ENCODE data around the gene SLC25A19. TPM values are rescaled to one million over a fixed set of nuclear protein-coding genes. Genes with fewer than 3 reads are reported as not detected.
A peak's percentile ranks its signal among the peaks of the same experiment; 100 is the strongest.

SLC25A19 gene
- 10 to 100 TPM in 3 of 4 donors, 1 to 10 TPM in 1; 6.1 to 18.7 (median 14.4) TPM for total RNA-seq

- H3K4me1 ChIP-seq, result peaks cover 8 to 9% of the 10 kb centered on the region in 2 donors
- intact Hi-C loops (cut with DNase I; ENCODE audit: low total_unique reads) (loop anchor here (1.0 to 2.0 kb wide), 2 partner anchors 18 to 116 kb away; partner anchors contain the start of genes GRB2 and MIF4GD), in situ Hi-C loops (cut with MboI; ENCODE audit: low sequenced_read_pairs in 4 of 4) (no loop called here)
- DNase-seq (peak; percentile 99), ATAC-seq (peak; percentile 95 to 98)
- H3K27me3 ChIP-seq, result no peaks in the 10 kb centered on the region
- peak within 1 kb of the TSS; percentile 84 to 92 (median 86) for H3K4me3 ChIP-seq
- peak within 1 kb of the TSS; percentile 88 to 96 (median 94) for H3K27ac ChIP-seq
- peak; percentile 93 to 98 for TF ChIP-seq POLR2A (IDR thresholded peaks at IDR 0.05)
- TF ChIP-seq, protein P1, sequence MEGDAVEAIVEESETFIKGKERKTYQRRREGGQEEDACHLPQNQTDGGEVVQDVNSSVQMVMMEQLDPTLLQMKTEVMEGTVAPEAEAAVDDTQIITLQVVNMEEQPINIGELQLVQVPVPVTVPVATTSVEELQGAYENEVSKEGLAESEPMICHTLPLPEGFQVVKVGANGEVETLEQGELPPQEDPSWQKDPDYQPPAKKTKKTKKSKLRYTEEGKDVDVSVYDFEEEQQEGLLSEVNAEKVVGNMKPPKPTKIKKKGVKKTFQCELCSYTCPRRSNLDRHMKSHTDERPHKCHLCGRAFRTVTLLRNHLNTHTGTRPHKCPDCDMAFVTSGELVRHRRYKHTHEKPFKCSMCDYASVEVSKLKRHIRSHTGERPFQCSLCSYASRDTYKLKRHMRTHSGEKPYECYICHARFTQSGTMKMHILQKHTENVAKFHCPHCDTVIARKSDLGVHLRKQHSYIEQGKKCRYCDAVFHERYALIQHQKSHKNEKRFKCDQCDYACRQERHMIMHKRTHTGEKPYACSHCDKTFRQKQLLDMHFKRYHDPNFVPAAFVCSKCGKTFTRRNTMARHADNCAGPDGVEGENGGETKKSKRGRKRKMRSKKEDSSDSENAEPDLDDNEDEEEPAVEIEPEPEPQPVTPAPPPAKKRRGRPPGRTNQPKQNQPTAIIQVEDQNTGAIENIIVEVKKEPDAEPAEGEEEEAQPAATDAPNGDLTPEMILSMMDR (IDR thresholded peaks at IDR 0.05 in 4 of 5, conservative IDR thresholded peaks at IDR 0.05 in 1 of 5), result no peak
- no peaks in the 10 kb centered on the region for H3K9me3 ChIP-seq
- peaks cover 0 to 13% of the 10 kb centered on the region in 2 donors for H3K36me3 ChIP-seq
Observed at GRCh38 chr17:75289115-75289831, at the start of gene SLC25A19. Gene SLC25A19, minus strand, starts transcription at chr17:75289433. Its CDS starts 2,669 bp downstream, at chr17:75286764.

- Histone ChIP-seq H3K4me1 (peaks cover 14 to 39% of the 10 kb centered on the region in 2 donors), H3K36me3 (no peaks in the 10 kb centered on the region), H3K4me3 (no peak overlapping the region), H3K27me3 (no peaks in the 10 kb centered on the region), H3K27ac (peak overlapping the region in 3 of 4 donors; percentile 3 to 29 (median 25)), H3K9me3 (no peaks in the 10 kb centered on the region)
- ATAC-seq, result peak in 1 of 2 donors; percentile 36
- in situ Hi-C loops (cut with MboI; ENCODE audit: low sequenced_read_pairs in 4 of 4), result loop anchor here in 1 of 4 donors (10.0 kb wide), 1 partner anchor 56 kb away; no protein-coding TSS in a partner anchor
- intact Hi-C loops (cut with DNase I; ENCODE audit: low total_unique reads), result no loop called here
- no peak for DNase-seq
- TF ChIP-seq POLR2A (IDR thresholded peaks at IDR 0.05), result no peak
- TF ChIP-seq, protein P1 (IDR thresholded peaks at IDR 0.05 in 4 of 5, conservative IDR thresholded peaks at IDR 0.05 in 1 of 5), result no peak
Observed at GRCh38 chr17:75338335-75338734, 49.1 kb upstream of the SLC25A19 start.

DNA sequence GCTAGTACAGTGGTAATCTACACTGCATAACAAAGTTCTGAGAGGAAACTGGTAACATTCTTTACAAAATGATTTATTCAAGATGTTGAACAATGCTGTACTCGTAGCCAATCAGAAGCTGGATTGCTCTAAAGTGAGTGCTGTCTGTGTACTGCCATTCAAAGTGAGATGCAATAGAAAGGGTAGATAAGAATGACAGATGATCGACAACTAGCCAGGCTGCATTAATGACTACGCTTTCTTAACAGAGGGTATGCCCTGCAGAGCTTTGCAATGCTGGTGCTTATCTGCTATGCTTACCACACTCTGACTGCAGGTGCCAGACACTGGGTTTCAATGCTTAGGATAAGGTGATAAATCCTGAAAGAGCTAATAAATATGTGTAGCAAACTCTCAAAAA, 46.1 kb upstream of the SLC25A19 start:
- no peaks in the 10 kb centered on the region for H3K27me3 ChIP-seq
- DNase-seq (no peak), ATAC-seq (no peak)
- H3K36me3 ChIP-seq, result no peaks in the 10 kb centered on the region
- intact Hi-C loops (cut with DNase I; ENCODE audit: low total_unique reads), result no loop called here
- H3K4me1 ChIP-seq, result peaks cover 0 to 17% of the 10 kb centered on the region in 2 donors
- H3K4me3 ChIP-seq, result no peak overlapping the region
- no peak for TF ChIP-seq POLR2A (IDR thresholded peaks at IDR 0.05)
- TF ChIP-seq, protein P1 (IDR thresholded peaks at IDR 0.05 in 4 of 5, conservative IDR thresholded peaks at IDR 0.05 in 1 of 5), result no peak
- in situ Hi-C loops (cut with MboI; ENCODE audit: low sequenced_read_pairs in 4 of 4), result loop anchor here in 1 of 4 donors (10.0 kb wide), 1 partner anchor 59 kb away; no protein-coding TSS in a partner anchor
- H3K9me3 ChIP-seq, result no peaks in the 10 kb centered on the region
- no peak overlapping the region for H3K27ac ChIP-seq

DNA sequence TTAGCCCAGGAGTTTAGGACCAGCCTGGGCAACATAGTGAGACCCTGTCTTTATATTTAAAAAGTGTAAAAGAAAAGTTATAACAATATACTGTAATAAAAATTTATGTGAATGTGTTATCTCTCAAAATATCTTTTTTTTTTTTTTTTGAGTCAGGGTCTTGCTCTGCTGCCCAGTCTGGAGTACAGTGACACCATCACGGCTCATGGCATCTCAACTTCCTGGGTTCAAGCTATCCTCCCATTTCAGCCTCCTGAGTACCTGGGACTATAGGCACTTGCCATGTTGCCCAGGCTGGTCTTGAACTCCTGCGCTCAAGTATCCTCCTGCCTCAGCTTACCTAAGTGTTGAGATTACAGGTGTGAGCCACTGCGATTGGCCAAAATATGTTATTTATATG, 45.5 kb upstream of the SLC25A19 start:
- no peak for TF ChIP-seq POLR2A (IDR thresholded peaks at IDR 0.05)
- TF ChIP-seq, protein P1 (IDR thresholded peaks at IDR 0.05 in 4 of 5, conservative IDR thresholded peaks at IDR 0.05 in 1 of 5), result no peak

More for the DNA sequence above, 45.5 kb upstream of the SLC25A19 start:
- in situ Hi-C loops (cut with MboI; ENCODE audit: low sequenced_read_pairs in 4 of 4) (loop anchor here in 2 of 4 donors (5.0 to 10.0 kb wide), 2 partner anchors 60 to 78 kb away; no protein-coding TSS in a partner anchor), intact Hi-C loops (cut with DNase I; ENCODE audit: low total_unique reads) (no loop called here)
- DNase-seq, result no peak
- no peak overlapping the region for H3K27ac ChIP-seq
- H3K27me3 ChIP-seq, result no peaks in the 10 kb centered on the region
- ATAC-seq, result no peak
- no peak overlapping the region for H3K4me3 ChIP-seq
- H3K9me3 ChIP-seq, result no peaks in the 10 kb centered on the region
- peaks cover 0 to 15% of the 10 kb centered on the region in 2 donors for H3K4me1 ChIP-seq
- H3K36me3 ChIP-seq, result no peaks in the 10 kb centered on the region
